K562 (cell line): ENCODE data around the gene COL7A1. TPM values are rescaled to one million over a fixed set of nuclear protein-coding genes. Genes with fewer than 3 reads are reported as not detected.

Experiments
- ZNF318 ChIP-seq, 2 experiments: fragments of 450-650 bp; IDR thresholded peaks; 2 replicates each; pipeline ENCODE4 v1.6.1; 2016; ENCODE audit warnings: mild to moderate bottlenecking in 2 of 2, borderline replicate concordance in 1 of 2, low read depth in 1 of 2, moderate library complexity in 1 of 2
- polyA plus RNA-seq, 8 experiments: library from polyadenylated mRNA; depleted of rRNA in 4 of 8; stranded (reverse) in 5 of 8; unstranded in 3 of 8; fragments of >200 nt; fragmentation: Nextera tagmentation in 2 of 8; fragmentation: Illumina TruSeq in 1 of 8; extraction: Ambion mirVana in 2 of 8; extraction: Trizol in 1 of 8; gene quantifications; 2 replicates each; pipeline versions ENCODE4 v1.2.1 to v1.2.3, GENCODE V29; 2011 to 2014; ENCODE audit warnings: inconsistent platforms in 1 of 8, missing spikeins in 1 of 8
- total RNA-seq, 7 experiments: library from RNA; depleted of rRNA in 6 of 7; stranded (reverse); fragments of >200 nt in 6 of 7; fragmentation: Illumina TruSeq in 2 of 7; extraction: Trizol in 2 of 7; gene quantifications; 2 replicates each; pipeline versions ENCODE4 v1.2.1 to v1.2.3, GENCODE V29; 2011 to 2021; ENCODE audit warnings: low replicate concordance in 1 of 7

Gene COL7A1
- total and polyA plus RNA-seq, 9 of the 15 experiments (the other 6 are each of a cell fraction or from before 2014, with no cell fraction given): 0.09 to 0.66 (median 0.35) TPM; not detected in 3

GRCh38 chr3:48624767-48625166 is 29.6 kb upstream of the COL7A1 start (continued):
- no peak for TF ChIP-seq ZNF318 (IDR thresholded peaks at IDR 0.05; ENCODE audit: borderline replicate concordance in 1 of 2, low read depth in 1 of 2)
- TF ChIP-seq, all 486 proteins: peak for 0
